Measurements from ENCODE around the gene SLC6A6. TPM values are rescaled to one million over a fixed set of nuclear protein-coding genes. Genes with fewer than 3 reads are reported as not detected.

The SLC6A6 gene
- polyA plus RNA-seq, 1 donor from 2014 or later, result 7.6 TPM

DNA sequence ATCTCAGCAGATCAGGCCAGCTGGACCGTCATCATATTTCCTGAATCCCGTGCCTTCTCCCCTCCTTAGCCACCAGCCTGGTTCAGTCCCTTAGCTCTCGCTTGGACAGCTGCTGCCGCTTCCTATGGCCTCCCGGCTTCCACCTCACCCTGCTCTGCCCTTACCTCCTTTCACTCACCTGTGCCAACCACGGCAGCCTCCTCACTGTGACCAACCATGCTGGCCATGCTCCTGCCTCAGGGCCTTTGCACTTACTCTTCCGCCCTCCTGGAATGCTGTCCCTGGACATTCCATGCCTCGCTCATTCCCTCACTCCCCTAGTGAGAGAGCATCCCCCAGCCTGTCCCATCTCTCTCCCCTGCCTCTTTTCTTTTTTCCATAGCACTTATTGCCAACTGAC, 118.6 kb downstream of the SLC6A6 start:
- no peaks in the 10 kb centered on the region for H3K9me3 Mint-ChIP-seq
- H3K4me1 Mint-ChIP-seq, result peaks cover 0 to 3% (median 0%) of the 10 kb centered on the region in 3 donors
- peaks cover 9% of the 10 kb centered on the region for H3K27me3 Mint-ChIP-seq
- no peak overlapping the region for H3K27ac Mint-ChIP-seq
- peaks cover 1% of the 10 kb centered on the region for H3K36me3 Mint-ChIP-seq
- no peak overlapping the region for H3K4me3 Mint-ChIP-seq

DNA sequence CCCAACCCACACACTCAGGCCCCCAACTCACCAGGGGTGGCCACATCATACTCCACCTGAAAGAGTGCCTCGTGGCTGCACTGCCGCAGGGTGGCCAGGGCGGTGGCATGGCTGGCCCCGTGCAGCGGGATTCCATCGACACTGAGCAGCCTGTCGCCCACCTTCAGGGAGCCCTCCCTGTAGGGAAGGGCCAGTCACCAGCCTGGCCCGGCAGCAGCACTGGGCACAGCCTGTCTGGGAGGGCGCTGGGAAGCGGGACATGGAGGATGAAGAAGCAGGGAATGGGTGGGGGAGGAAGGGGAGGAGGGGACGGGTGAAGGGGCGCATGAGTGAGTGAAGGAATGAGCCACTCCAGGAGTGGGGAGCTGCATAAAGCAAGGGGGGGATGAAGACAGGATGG, 119.2 kb downstream of the SLC6A6 start:
- Mint-ChIP-seq H3K27ac (no peak overlapping the region), H3K9me3 (no peaks in the 10 kb centered on the region), H3K4me3 (no peak overlapping the region), H3K27me3 (peaks cover 9% of the 10 kb centered on the region), H3K36me3 (peaks cover 3% of the 10 kb centered on the region), H3K4me1 (peaks cover 0 to 8% (median 0%) of the 10 kb centered on the region in 3 donors)

DNA sequence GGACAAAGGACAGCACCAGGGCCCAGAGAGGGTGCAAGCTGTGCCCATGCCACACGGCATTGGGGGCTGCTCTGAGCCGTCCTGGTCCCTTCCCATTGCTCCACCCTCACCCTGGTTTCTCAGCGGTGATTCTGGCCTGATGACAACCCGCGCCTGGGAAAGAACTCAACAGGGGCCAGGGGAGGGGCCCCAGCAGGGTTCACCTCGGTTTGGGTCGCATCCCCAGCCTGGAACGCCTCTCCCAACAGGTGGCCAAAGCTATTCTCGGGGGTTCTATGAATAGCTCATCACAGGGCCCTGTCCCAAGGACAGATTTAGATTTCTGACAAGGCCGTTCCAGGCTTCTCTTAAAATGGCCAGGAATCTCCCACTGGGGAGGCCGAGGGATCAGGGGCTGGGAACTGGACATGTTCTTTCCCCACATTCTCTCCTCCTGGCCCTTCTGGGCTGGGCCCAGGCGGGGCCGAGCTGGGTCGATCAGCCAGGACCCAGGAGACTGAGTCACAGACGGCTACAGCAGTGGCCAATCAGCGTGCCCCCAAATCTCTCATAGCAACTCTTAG, 119.8 kb downstream of the SLC6A6 start:
- no peak overlapping the region for H3K4me3 Mint-ChIP-seq

GRCh38 chr3:14522768-14523167, 120.4 kb downstream of the SLC6A6 start:
- no peak overlapping the region for H3K27ac Mint-ChIP-seq
- H3K4me1 Mint-ChIP-seq, result peaks cover 0 to 7% (median 0%) of the 10 kb centered on the region in 3 donors
- peaks cover 4% of the 10 kb centered on the region for H3K36me3 Mint-ChIP-seq
- H3K27me3 Mint-ChIP-seq, result peaks cover 9% of the 10 kb centered on the region
- H3K4me3 Mint-ChIP-seq, result peak overlapping the region in 1 of 4 donors; percentile 38
- no peaks in the 10 kb centered on the region for H3K9me3 Mint-ChIP-seq

More for the DNA sequence above, 119.8 kb downstream of the SLC6A6 start:
- H3K36me3 Mint-ChIP-seq, result peaks cover 4% of the 10 kb centered on the region
- peaks cover 9% of the 10 kb centered on the region for H3K27me3 Mint-ChIP-seq
- no peak overlapping the region for H3K27ac Mint-ChIP-seq
- peaks cover 0 to 8% (median 0%) of the 10 kb centered on the region in 3 donors for H3K4me1 Mint-ChIP-seq
- H3K9me3 Mint-ChIP-seq, result no peaks in the 10 kb centered on the region

DNA sequence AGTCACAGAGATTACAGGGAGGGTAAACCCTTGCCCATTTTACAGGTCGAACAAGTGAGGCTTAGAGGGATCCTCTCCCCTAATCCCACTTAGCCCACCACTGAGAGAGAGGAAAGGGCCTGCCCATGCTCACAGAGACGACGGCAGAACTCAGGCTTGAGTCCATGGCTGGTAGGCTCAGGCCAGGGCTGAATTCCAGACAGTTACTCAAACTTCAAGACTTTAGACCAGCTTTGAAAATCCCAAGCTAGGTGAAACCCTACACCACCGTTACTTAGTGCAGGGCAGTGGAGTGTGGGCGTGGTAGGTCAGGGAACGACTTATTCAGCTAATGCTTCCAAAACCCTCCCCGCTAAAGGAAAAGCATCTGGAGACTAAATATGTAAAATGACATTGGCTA, 121.4 kb downstream of the SLC6A6 start:
- Mint-ChIP-seq H3K27me3 (peaks cover 4% of the 10 kb centered on the region), H3K27ac (no peak overlapping the region), H3K36me3 (peaks cover 4% of the 10 kb centered on the region), H3K4me3 (no peak overlapping the region), H3K9me3 (no peaks in the 10 kb centered on the region), H3K4me1 (peaks cover 0 to 4% (median 1%) of the 10 kb centered on the region in 3 donors)

- Mint-ChIP-seq H3K36me3 (peaks cover 4% of the 10 kb centered on the region), H3K27ac (no peak overlapping the region), H3K27me3 (peaks cover 3% of the 10 kb centered on the region), H3K9me3 (no peaks in the 10 kb centered on the region), H3K4me3 (no peak overlapping the region), H3K4me1 (peaks cover 0 to 4% (median 1%) of the 10 kb centered on the region in 3 donors)
Measured at GRCh38 chr3:14524311-14524711, 121.9 kb downstream of the SLC6A6 start.

DNA sequence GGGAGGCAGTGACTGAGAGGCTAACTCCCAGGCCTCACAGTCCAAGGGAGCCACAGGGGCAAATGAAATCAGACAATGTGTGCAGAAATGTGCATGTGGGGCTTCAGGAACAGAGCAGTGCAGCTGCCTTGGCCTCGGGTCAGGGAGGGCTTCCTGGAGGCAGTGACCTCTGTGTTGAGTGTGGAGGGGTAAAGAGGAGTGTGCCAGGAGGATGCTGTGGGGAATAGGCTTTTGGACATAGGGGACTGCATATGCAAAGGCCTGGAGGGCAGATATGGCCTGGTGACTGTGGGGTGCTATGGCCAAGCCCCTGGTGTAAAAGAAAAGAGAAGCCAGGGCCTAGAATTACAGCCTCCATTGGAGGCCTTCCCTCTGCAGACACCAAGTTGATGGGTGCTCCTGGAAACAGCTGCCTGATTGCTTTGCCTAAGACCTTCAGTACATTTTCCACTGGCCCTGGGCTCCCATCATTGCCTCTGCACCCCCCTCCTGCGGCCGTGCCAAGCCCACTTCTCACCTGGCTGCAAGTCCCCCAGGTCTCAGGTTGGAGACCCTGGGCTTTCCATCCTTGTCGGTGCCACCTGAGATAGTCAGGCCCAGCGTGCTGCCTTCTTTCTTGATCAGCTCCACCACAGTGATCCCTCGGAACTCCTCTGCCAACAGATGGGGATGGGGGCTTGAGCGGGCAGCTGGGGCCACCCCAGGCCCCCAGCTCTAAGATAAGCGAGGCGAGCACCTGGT, 122.7 kb downstream of the SLC6A6 start:
- Mint-ChIP-seq H3K27ac (no peak overlapping the region), H3K9me3 (peaks cover 0 to 1% (median 0%) of the 10 kb centered on the region in 3 donors), H3K4me3 (no peak overlapping the region), H3K4me1 (peaks cover 0 to 4% (median 1%) of the 10 kb centered on the region in 3 donors), H3K27me3 (peaks cover 3% of the 10 kb centered on the region), H3K36me3 (peaks cover 4% of the 10 kb centered on the region)

GRCh38 chr3:14525685-14526631, 123.6 kb downstream of the SLC6A6 start:
- no peak overlapping the region for H3K4me3 Mint-ChIP-seq

GRCh38 chr3:14528081-14528480, 125.7 kb downstream of the SLC6A6 start:
- Mint-ChIP-seq H3K4me3 (no peak overlapping the region), H3K36me3 (peaks cover 4% of the 10 kb centered on the region), H3K9me3 (peaks cover 0 to 4% (median 2%) of the 10 kb centered on the region in 3 donors), H3K4me1 (peaks cover 0 to 4% (median 1%) of the 10 kb centered on the region in 3 donors), H3K27me3 (peaks cover 9% of the 10 kb centered on the region), H3K27ac (no peak overlapping the region)

More at GRCh38 chr3:14525685-14526631, 123.6 kb downstream of the SLC6A6 start:
- Mint-ChIP-seq H3K27me3 (no peaks in the 10 kb centered on the region), H3K27ac (no peak overlapping the region), H3K9me3 (peaks cover 0 to 4% (median 2%) of the 10 kb centered on the region in 3 donors), H3K4me1 (peaks cover 0 to 4% (median 1%) of the 10 kb centered on the region in 3 donors), H3K36me3 (peaks cover 4% of the 10 kb centered on the region)

DNA sequence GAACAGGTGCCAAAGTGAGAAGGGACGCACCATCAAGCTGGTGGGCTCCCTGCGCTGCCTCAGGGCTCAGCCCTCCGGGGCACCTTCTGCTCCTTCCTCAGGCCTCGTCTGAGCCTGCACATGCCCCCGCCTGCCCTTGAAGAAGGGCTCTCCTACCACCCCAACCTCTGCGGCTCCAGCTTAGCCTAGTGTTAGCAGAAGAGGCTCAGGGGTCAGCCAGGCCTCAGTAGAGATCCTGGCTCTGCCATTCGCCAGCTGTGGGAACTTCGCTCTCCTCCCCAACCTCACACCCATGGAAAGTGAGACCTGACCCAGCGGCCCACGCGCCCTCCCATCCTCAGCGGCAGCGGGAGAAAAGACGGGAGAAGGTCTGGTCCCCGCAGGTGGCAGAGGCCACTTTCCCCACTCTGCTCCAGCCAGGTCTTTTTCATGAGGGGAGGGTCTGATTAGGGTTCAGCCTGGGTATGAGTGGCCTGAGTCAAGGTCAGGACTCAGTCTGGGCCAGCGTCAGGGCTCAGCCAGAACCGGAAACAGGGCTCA, 129.5 kb downstream of the SLC6A6 start:
- H3K36me3 Mint-ChIP-seq, result no peaks in the 10 kb centered on the region

GRCh38 chr3:14532691-14533456, 130.5 kb downstream of the SLC6A6 start:
- peaks cover 12% of the 10 kb centered on the region for H3K27me3 Mint-ChIP-seq
- peaks cover 0 to 4% (median 2%) of the 10 kb centered on the region in 3 donors for H3K9me3 Mint-ChIP-seq

More for the DNA sequence above, 129.5 kb downstream of the SLC6A6 start:
- no peak overlapping the region for H3K4me3 Mint-ChIP-seq
- peaks cover 0 to 1% (median 0%) of the 10 kb centered on the region in 3 donors for H3K4me1 Mint-ChIP-seq
- H3K27ac Mint-ChIP-seq, result no peak overlapping the region
- peaks cover 12% of the 10 kb centered on the region for H3K27me3 Mint-ChIP-seq
- H3K9me3 Mint-ChIP-seq, result peaks cover 0 to 4% (median 2%) of the 10 kb centered on the region in 3 donors

GRCh38 chr3:14533457-14533958, 131.1 kb downstream of the SLC6A6 start:
- H3K9me3 Mint-ChIP-seq, result peaks cover 0 to 5% (median 2%) of the 10 kb centered on the region in 3 donors
- H3K36me3 Mint-ChIP-seq, result no peaks in the 10 kb centered on the region
- no peak overlapping the region for H3K27ac Mint-ChIP-seq
- H3K4me1 Mint-ChIP-seq, result no peaks in the 10 kb centered on the region
- H3K4me3 Mint-ChIP-seq, result no peak overlapping the region
- H3K27me3 Mint-ChIP-seq, result peaks cover 12% of the 10 kb centered on the region

More at GRCh38 chr3:14532691-14533456, 130.5 kb downstream of the SLC6A6 start:
- Mint-ChIP-seq H3K4me1 (peaks cover 0 to 1% (median 0%) of the 10 kb centered on the region in 3 donors), H3K4me3 (no peak overlapping the region), H3K36me3 (no peaks in the 10 kb centered on the region), H3K27ac (no peak overlapping the region)

DNA sequence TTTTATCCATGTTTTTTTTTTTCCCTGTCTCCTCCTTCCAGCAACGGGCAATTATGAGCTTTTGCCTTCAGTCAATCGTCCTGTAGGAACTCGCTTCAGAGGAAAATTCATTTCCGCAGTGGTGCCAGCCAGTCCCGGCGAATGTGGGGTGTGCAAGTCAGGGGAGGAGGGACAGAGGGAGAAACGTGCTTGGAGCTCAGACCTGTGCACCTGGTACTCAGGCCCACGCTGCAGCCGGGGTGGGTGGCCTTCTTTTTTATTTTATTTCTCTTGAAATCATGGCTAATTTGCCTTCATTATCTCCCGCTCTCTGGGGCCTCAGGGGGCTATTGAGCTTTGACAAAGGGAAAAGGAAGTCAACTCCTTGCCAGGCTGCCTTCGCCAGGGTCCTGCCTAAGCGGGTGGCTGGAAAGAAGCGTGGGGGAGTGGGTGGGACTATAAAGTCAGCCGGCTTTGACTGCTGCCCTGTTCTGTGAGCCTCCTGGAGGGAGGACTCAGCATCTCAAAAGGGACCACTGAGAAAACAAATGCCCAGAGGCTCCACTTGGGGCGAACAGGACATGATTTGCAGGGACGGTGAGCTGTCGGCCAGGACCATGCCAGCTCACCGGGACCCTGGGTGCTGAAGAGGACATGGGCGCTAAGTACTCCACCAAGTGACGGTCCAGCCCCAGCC, 132.2 kb downstream of the SLC6A6 start:
- H3K4me1 Mint-ChIP-seq, result no peaks in the 10 kb centered on the region
- no peaks in the 10 kb centered on the region for H3K36me3 Mint-ChIP-seq
- H3K27ac Mint-ChIP-seq, result no peak overlapping the region
- peaks cover 12% of the 10 kb centered on the region for H3K27me3 Mint-ChIP-seq
- H3K9me3 Mint-ChIP-seq, result peaks cover 0 to 4% (median 2%) of the 10 kb centered on the region in 3 donors
- H3K4me3 Mint-ChIP-seq, result no peak overlapping the region

All from IgD-negative memory B cell (primary cell).